Measurements from ENCODE around the gene PTEN. TPM values are rescaled to one million over a fixed set of nuclear protein-coding genes. Genes with fewer than 3 reads are reported as not detected.
"Not testable (repeated sequence)": the region's sequence is repeated elsewhere in the genome, so short reads cannot be mapped to it uniquely, and the experiment has no call there.

Gene PTEN
- total RNA-seq, 1 experiment from 2014 or later = 58.7 TPM

GRCh38 chr10:87868277-87868676 is 4.9 kb downstream of the PTEN start (continued):
- TF ChIP-seq REST (IDR thresholded peaks at IDR 0.05; ENCODE audit: low read depth) (no peak), EZH2 (IDR thresholded peaks at IDR 0.05) (no peak)

GRCh38 chr10:87869139-87869538 is 5.7 kb downstream of the PTEN start:
- H4K20me1 ChIP-seq (ENCODE audit: insufficient read depth) = peaks cover 10% of the 10 kb centered on the region; the same call in 1 of the 2 replicates
- intact Hi-C loops (cut with micrococcal nuclease); H3K4me2 ChIP-seq (ENCODE audit: low read length); H3K9me2 ChIP-seq (ENCODE audit: insufficient read depth); BruUV-seq (replicated peaks); H3K4me3 ChIP-seq (replicated peaks in 1 of 2; ENCODE audit: low read depth in 1 of 2, low read length in 2 of 2); DNase-seq (ENCODE audit: low read depth, low spot score); H2AFZ ChIP-seq (ENCODE audit: low read depth, low read length, poor library complexity, severe bottlenecking); H3K36me3 ChIP-seq (ENCODE audit: control insufficient read depth in 1 of 2, insufficient read depth in 2 of 2, low read length in 2 of 2); H3K9me3 ChIP-seq (ENCODE audit: control insufficient read depth in 1 of 2, insufficient read depth in 1 of 2, low read depth in 1 of 2, low read length in 2 of 2); RAD21 ChIA-PET (ENCODE audit: low non-redundant PET in 1 of 2, low total read pairs in 2 of 2, uncharacterized antibody in 2 of 2, unreplicated experiment in 2 of 2); H3K9ac ChIP-seq (ENCODE audit: low read length); ATAC-seq; H3K27ac ChIP-seq (ENCODE audit: low read depth, low read length); H3K27me3 ChIP-seq (ENCODE audit: insufficient read depth, low read length): not testable (repeated sequence)
- ChIA-PET CTCF (interaction anchor here (1.2 kb wide), 1 partner anchor 245 kb away, joined by 4 read pairs; no protein-coding TSS in a partner anchor), POLR2A (interaction anchor here (0.7 kb wide), 1 partner anchor 1198 kb away, joined by 4 read pairs; no protein-coding TSS in a partner anchor)
- H3K79me2 ChIP-seq (ENCODE audit: insufficient read depth, low read length) = peaks cover 99% of the 10 kb centered on the region
- H3K4me1 ChIP-seq (ENCODE audit: control insufficient read depth in 1 of 2, insufficient read depth in 2 of 2, low read length in 2 of 2) = peaks cover 10 to 19% of the 10 kb centered on the region in 2 experiments; a peak in 3 of 4 replicates
